Trophoblast cell (in vitro differentiated cells and primary cell): ENCODE data around the gene UST.

Source experiments
- DNase-seq, 2 donors: peaks; one replicate each; pipeline ENCODE4 v3.0.0-alpha.2; 2016
- H2AFZ ChIP-seq: 2 replicates; pipeline ENCODE4 v1.6.1; 2013; ENCODE audit warnings: low read length, moderate library complexity, mild to moderate bottlenecking; ENCODE audit not compliant: insufficient read depth, poor library complexity
- H2AK5ac ChIP-seq: 2 replicates; pipeline ENCODE4 v1.6.1; 2013; ENCODE audit warnings: mild to moderate bottlenecking, low read length
- H2BK120ac ChIP-seq: 2 replicates; pipeline ENCODE4 v1.6.1; 2013; ENCODE audit warnings: low read length, mild to moderate bottlenecking, moderate library complexity; ENCODE audit not compliant: insufficient read depth, poor library complexity
- H2BK12ac ChIP-seq: 2 replicates; pipeline ENCODE4 v1.6.1; 2013; ENCODE audit warnings: mild to moderate bottlenecking, low read length, moderate library complexity
- H2BK5ac ChIP-seq: 2 replicates; pipeline ENCODE4 v1.6.1; 2013; ENCODE audit warnings: low read length, low read depth, moderate library complexity, mild to moderate bottlenecking; ENCODE audit not compliant: poor library complexity
- H3K14ac ChIP-seq: 2 replicates; pipeline ENCODE4 v1.6.1; 2013; ENCODE audit warnings: mild to moderate bottlenecking, low read length
- H3K18ac ChIP-seq: 2 replicates; pipeline ENCODE4 v1.6.1; 2013; ENCODE audit warnings: mild to moderate bottlenecking, low read length
- H3K23ac ChIP-seq: 2 replicates; pipeline ENCODE4 v1.6.1; 2013; ENCODE audit warnings: low read length
- H3K27ac ChIP-seq: 2 replicates; pipeline ENCODE4 v1.5.1; 2013; ENCODE audit warnings: low read depth, mild to moderate bottlenecking, inconsistent platforms, low read length, moderate library complexity
- H3K27me3 ChIP-seq: 2 replicates; pipeline ENCODE4 v1.6.1; 2013; ENCODE audit warnings: inconsistent platforms, mild to moderate bottlenecking, low read length, moderate library complexity; ENCODE audit not compliant: insufficient read depth
- H3K36me3 ChIP-seq, 2 experiments: 1 replicate in 1 of 2; 2 replicates in 1 of 2; pipeline ENCODE4 v1.6.1; 2013; ENCODE audit warnings: low read length in 2 of 2, mild to moderate bottlenecking in 2 of 2, moderate library complexity in 1 of 2; ENCODE audit not compliant: insufficient read depth in 2 of 2, control insufficient read depth in 1 of 2
- H3K4ac ChIP-seq: 2 replicates; pipeline ENCODE4 v1.6.1; 2013; ENCODE audit warnings: low read depth, mild to moderate bottlenecking, low read length, moderate library complexity
- H3K4me1 ChIP-seq, 2 experiments: 1 replicate in 1 of 2; 2 replicates in 1 of 2; pipeline ENCODE4 v1.6.1; 2013; ENCODE audit warnings: low read length in 2 of 2, mild to moderate bottlenecking in 2 of 2, moderate library complexity in 1 of 2; ENCODE audit not compliant: insufficient read depth in 2 of 2, control insufficient read depth in 1 of 2
- H3K4me2 ChIP-seq: 2 replicates; pipeline ENCODE4 v1.6.1; 2013; ENCODE audit warnings: inconsistent platforms, mild to moderate bottlenecking, low read length, moderate library complexity
- H3K4me3 ChIP-seq: 2 replicates; pipeline ENCODE4 v1.5.1; 2013; ENCODE audit warnings: mild to moderate bottlenecking, low read depth, low read length, inconsistent platforms
- H3K79me1 ChIP-seq: one replicate; pipeline ENCODE4 v1.6.1; 2013; ENCODE audit warnings: low read length
- H3K79me2 ChIP-seq: 2 replicates; pipeline ENCODE4 v1.6.1; 2013; ENCODE audit warnings: low read length, mild to moderate bottlenecking; ENCODE audit not compliant: control insufficient read depth, insufficient read depth, poor library complexity
- H3K9ac ChIP-seq: 2 replicates; pipeline ENCODE4 v1.6.1; 2013; ENCODE audit warnings: mild to moderate bottlenecking, low read length
- H3K9me3 ChIP-seq: 2 replicates; pipeline ENCODE4 v1.6.1; 2013; ENCODE audit warnings: low read depth, mild to moderate bottlenecking, control low read depth, inconsistent platforms, low read length; ENCODE audit not compliant: insufficient read depth
- H4K12ac ChIP-seq: 2 replicates; pipeline ENCODE4 v1.6.1; 2013; ENCODE audit warnings: low read depth, mild to moderate bottlenecking, low read length, moderate library complexity
- H4K8ac ChIP-seq: 2 replicates; pipeline ENCODE4 v1.6.1; 2013; ENCODE audit warnings: low read depth, mild to moderate bottlenecking, low read length, moderate library complexity
- H4K91ac ChIP-seq: one replicate; pipeline ENCODE4 v1.6.1; 2013; ENCODE audit warnings: low read depth, mild to moderate bottlenecking, low read length, moderate library complexity
- WGBS: extraction: QIAGEN DNeasy Blood & Tissue Kit; methylation state at CpG from one replicate; pipeline ENCODE4 v1.1.7; 2013; ENCODE audit warnings: missing lambda C conversion rate; ENCODE audit not compliant: insufficient read length, insufficient coverage; ENCODE audit errors: extremely low coverage; 5-methylcytosine and 5-hydroxymethylcytosine counted together

UST gene

GRCh38 chr6:149112976-149113375 lies 366.1 kb downstream of the UST start:
- Histone ChIP-seq H3K79me1 (no peaks in the 10 kb centered on the region), H3K36me3 (no peaks in the 10 kb centered on the region), H3K14ac (no peak overlapping the region), H3K27ac (no peak overlapping the region), H3K4me3 (no peak overlapping the region), H2AFZ (no peak overlapping the region), H2BK5ac (no peak overlapping the region), H4K12ac (no peak overlapping the region), H3K27me3 (no peaks in the 10 kb centered on the region), H3K23ac (no peak overlapping the region), H4K8ac (no peak overlapping the region), H3K4ac (no peak overlapping the region), H3K4me1 (no peaks in the 10 kb centered on the region), H3K18ac (no peak overlapping the region), H2AK5ac (no peak overlapping the region), H3K9me3 (peaks cover 6% of the 10 kb centered on the region), H2BK12ac (no peak overlapping the region), H3K9ac (no peak overlapping the region), H4K91ac (no peak overlapping the region), H3K4me2 (no peak overlapping the region), H2BK120ac (no peak overlapping the region), H3K79me2 (no peaks in the 10 kb centered on the region)
- no CpG with 5 or more reads among the region's 2 CpGs for WGBS
- no peak for DNase-seq

GRCh38 chr6:149114167-149114566 lies 367.3 kb downstream of the UST start:
- DNase-seq = no peak
- Histone ChIP-seq H3K36me3 (no peaks in the 10 kb centered on the region), H4K91ac (no peak overlapping the region), H3K23ac (no peak overlapping the region), H2BK5ac (no peak overlapping the region), H3K4me3 (no peak overlapping the region), H3K9me3 (peaks cover 6% of the 10 kb centered on the region), H3K4me2 (no peak overlapping the region), H3K79me1 (no peaks in the 10 kb centered on the region), H2BK120ac (no peak overlapping the region), H2AFZ (no peak overlapping the region), H3K4me1 (no peaks in the 10 kb centered on the region), H3K9ac (no peak overlapping the region), H4K8ac (no peak overlapping the region), H3K27me3 (peaks cover 2% of the 10 kb centered on the region), H3K79me2 (no peaks in the 10 kb centered on the region), H4K12ac (no peak overlapping the region), H2BK12ac (no peak overlapping the region), H3K14ac (no peak overlapping the region), H3K4ac (no peak overlapping the region), H3K27ac (no peak overlapping the region), H2AK5ac (no peak overlapping the region), H3K18ac (no peak overlapping the region)
- no CpG with 5 or more reads among the region's 4 CpGs for WGBS

- Histone ChIP-seq H2AFZ (no peak overlapping the region), H3K23ac (no peak overlapping the region), H3K27me3 (peaks cover 2% of the 10 kb centered on the region), H3K79me2 (no peaks in the 10 kb centered on the region), H3K4me3 (no peak overlapping the region), H2BK5ac (no peak overlapping the region), H3K79me1 (no peaks in the 10 kb centered on the region), H3K36me3 (no peaks in the 10 kb centered on the region), H3K14ac (no peak overlapping the region), H3K9me3 (no peaks in the 10 kb centered on the region), H3K27ac (no peak overlapping the region), H4K8ac (no peak overlapping the region), H3K18ac (no peak overlapping the region), H3K9ac (no peak overlapping the region), H4K91ac (no peak overlapping the region), H3K4me1 (no peaks in the 10 kb centered on the region), H2BK12ac (no peak overlapping the region), H3K4ac (no peak overlapping the region), H2BK120ac (no peak overlapping the region), H3K4me2 (no peak overlapping the region), H4K12ac (no peak overlapping the region), H2AK5ac (no peak overlapping the region)
- WGBS = no CpG with 5 or more reads among the region's 3 CpGs
- no peak for DNase-seq
Measured at GRCh38 chr6:149118737-149119653, 372.2 kb downstream of the UST start.

GRCh38 chr6:149122850-149123821 lies 376.3 kb downstream of the UST start:
- Histone ChIP-seq H3K9ac (no peak overlapping the region), H3K36me3 (no peaks in the 10 kb centered on the region), H3K4ac (no peak overlapping the region), H3K4me3 (no peak overlapping the region), H4K91ac (no peak overlapping the region), H4K12ac (no peak overlapping the region), H3K9me3 (no peaks in the 10 kb centered on the region), H3K79me2 (no peaks in the 10 kb centered on the region), H2BK120ac (no peak overlapping the region), H2BK12ac (no peak overlapping the region), H2BK5ac (no peak overlapping the region), H3K4me2 (no peak overlapping the region), H4K8ac (no peak overlapping the region), H3K14ac (no peak overlapping the region), H2AK5ac (no peak overlapping the region), H3K79me1 (no peaks in the 10 kb centered on the region), H3K4me1 (no peaks in the 10 kb centered on the region), H3K23ac (no peak overlapping the region), H3K18ac (no peak overlapping the region), H2AFZ (no peak overlapping the region), H3K27ac (no peak overlapping the region), H3K27me3 (peaks cover 2% of the 10 kb centered on the region)
- no CpG with 5 or more reads among the region's 4 CpGs for WGBS
- no peak for DNase-seq
